ENCODE measurements around the gene SUV39H2. TPM values are rescaled to one million over a fixed set of nuclear protein-coding genes. Genes with fewer than 3 reads are reported as not detected.
"Not testable (repeated sequence)": the region's sequence is repeated elsewhere in the genome, so short reads cannot be mapped to it uniquely, and the experiment has no call there.

SUV39H2 gene
- total RNA-seq, 1 experiment from 2014 or later, result 16.0 TPM

GRCh38 chr10:14904316-14904732 lies 25.7 kb downstream of the SUV39H2 start:
- BruUV-seq (replicated peaks), result no TSS peak
- H3K36me3 Mint-ChIP-seq (ENCODE audit: insufficient read depth, unreplicated experiment), result peaks cover 40% of the 10 kb centered on the region
- no peak overlapping the region for H3K27ac Mint-ChIP-seq (ENCODE audit: low read depth, unreplicated experiment)
- DNase-seq (ENCODE audit: unreplicated experiment), result peak; percentile 39
- ChIA-PET CTCF (interaction anchor here (0.7 to 3.7 kb wide), 6 partner anchors 14 to 455 kb away, joined by 3 to 18 read pairs (median 3); no protein-coding TSS in a partner anchor), POLR2A (interaction anchor here (1.2 to 1.7 kb wide), 3 partner anchors 25 to 27 kb away, joined by 3 to 6 read pairs (median 5); partner anchors contain the start of gene SUV39H2)
- intact Hi-C loops (cut with micrococcal nuclease), result no loop called here
- no peaks in the 10 kb centered on the region for H3K9me3 Mint-ChIP-seq (ENCODE audit: unreplicated experiment)
- H3K4me1 Mint-ChIP-seq (ENCODE audit: insufficient read depth, unreplicated experiment), result no peaks in the 10 kb centered on the region
- no peak overlapping the region for H3K4me3 Mint-ChIP-seq (ENCODE audit: unreplicated experiment)
- no peaks in the 10 kb centered on the region for H3K27me3 Mint-ChIP-seq (ENCODE audit: insufficient read depth, unreplicated experiment)
- peak; percentile 39 for TF ChIP-seq CTCF (IDR thresholded peaks at IDR 0.05; ENCODE audit: unreplicated experiment)

GRCh38 chr10:14904864-14905263 lies 26.2 kb downstream of the SUV39H2 start:
- BruUV-seq (replicated peaks), result no TSS peak
- ChIA-PET POLR2A (interaction anchor here (1.2 to 1.4 kb wide), 2 partner anchors 25 to 27 kb away, joined by 3 to 6 read pairs; partner anchors contain the start of gene SUV39H2), CTCF (interaction anchor here (0.7 to 3.7 kb wide), 7 partner anchors 15 to 454 kb away, joined by 3 to 18 read pairs (median 3); no protein-coding TSS in a partner anchor)
- no peak overlapping the region for H3K4me3 Mint-ChIP-seq (ENCODE audit: unreplicated experiment)
- intact Hi-C loops (cut with micrococcal nuclease), result no loop called here
- H3K4me1 Mint-ChIP-seq (ENCODE audit: insufficient read depth, unreplicated experiment), result no peaks in the 10 kb centered on the region
- no peak for TF ChIP-seq CTCF (IDR thresholded peaks at IDR 0.05; ENCODE audit: unreplicated experiment)
- no peak overlapping the region for H3K27ac Mint-ChIP-seq (ENCODE audit: low read depth, unreplicated experiment)
- H3K27me3 Mint-ChIP-seq (ENCODE audit: insufficient read depth, unreplicated experiment), result no peaks in the 10 kb centered on the region
- H3K36me3 Mint-ChIP-seq (ENCODE audit: insufficient read depth, unreplicated experiment), result peaks cover 46% of the 10 kb centered on the region
- DNase-seq (ENCODE audit: unreplicated experiment), result no peak
- no peaks in the 10 kb centered on the region for H3K9me3 Mint-ChIP-seq (ENCODE audit: unreplicated experiment)

GRCh38 chr10:14905890-14906289 lies 27.2 kb downstream of the SUV39H2 start:
- no peak for TF ChIP-seq CTCF (IDR thresholded peaks at IDR 0.05; ENCODE audit: unreplicated experiment)
- Mint-ChIP-seq H3K27ac (ENCODE audit: low read depth, unreplicated experiment) (no peak overlapping the region), H3K4me1 (ENCODE audit: insufficient read depth, unreplicated experiment) (no peaks in the 10 kb centered on the region), H3K36me3 (ENCODE audit: insufficient read depth, unreplicated experiment) (peaks cover 56% of the 10 kb centered on the region), H3K27me3 (ENCODE audit: insufficient read depth, unreplicated experiment) (no peaks in the 10 kb centered on the region), H3K4me3 (ENCODE audit: unreplicated experiment) (no peak overlapping the region), H3K9me3 (ENCODE audit: unreplicated experiment) (no peaks in the 10 kb centered on the region)
- DNase-seq (ENCODE audit: unreplicated experiment), result no peak
- intact Hi-C loops (cut with micrococcal nuclease), result no loop called here
- CTCF ChIA-PET, result interaction anchor here (0.5 to 3.7 kb wide), 4 partner anchors 16 to 193 kb away, joined by 3 to 18 read pairs (median 4); no protein-coding TSS in a partner anchor
- POLR2A ChIA-PET, result interaction anchor here (1.3 to 1.4 kb wide), 2 partner anchors 28 to 199 kb away, joined by 3 to 6 read pairs; partner anchors contain the start of gene SUV39H2
- no TSS peak for BruUV-seq (replicated peaks)

- no TSS peak for BruUV-seq (replicated peaks)
- Mint-ChIP-seq H3K27ac (ENCODE audit: low read depth, unreplicated experiment) (no peak overlapping the region), H3K9me3 (ENCODE audit: unreplicated experiment) (no peaks in the 10 kb centered on the region), H3K4me3 (ENCODE audit: unreplicated experiment) (no peak overlapping the region), H3K4me1 (ENCODE audit: insufficient read depth, unreplicated experiment) (no peaks in the 10 kb centered on the region), H3K36me3 (ENCODE audit: insufficient read depth, unreplicated experiment) (peaks cover 65% of the 10 kb centered on the region), H3K27me3 (ENCODE audit: insufficient read depth, unreplicated experiment) (no peaks in the 10 kb centered on the region)
- no peak for DNase-seq (ENCODE audit: unreplicated experiment)
- TF ChIP-seq CTCF (IDR thresholded peaks at IDR 0.05; ENCODE audit: unreplicated experiment), result no peak
- POLR2A ChIA-PET, result interaction anchor here (1.1 kb wide), 1 partner anchor 28 kb away, joined by 3 read pairs; the partner anchor contains the start of gene SUV39H2
- intact Hi-C loops (cut with micrococcal nuclease), result no loop called here
- CTCF ChIA-PET, result no interaction called here
Measured at GRCh38 chr10:14906765-14907164, 28.1 kb downstream of the SUV39H2 start.

GRCh38 chr10:14907591-14907990 lies 28.9 kb downstream of the SUV39H2 start:
- H3K27ac Mint-ChIP-seq (ENCODE audit: low read depth, unreplicated experiment); H3K9me3 Mint-ChIP-seq (ENCODE audit: unreplicated experiment); H3K4me1 Mint-ChIP-seq (ENCODE audit: insufficient read depth, unreplicated experiment); BruUV-seq (replicated peaks); DNase-seq (ENCODE audit: unreplicated experiment); intact Hi-C loops (cut with micrococcal nuclease); H3K4me3 Mint-ChIP-seq (ENCODE audit: unreplicated experiment); H3K27me3 Mint-ChIP-seq (ENCODE audit: insufficient read depth, unreplicated experiment): not testable (repeated sequence)
- H3K36me3 Mint-ChIP-seq (ENCODE audit: insufficient read depth, unreplicated experiment), result peaks cover 66% of the 10 kb centered on the region
- ChIA-PET CTCF (interaction anchor here (0.6 kb wide), 1 partner anchor 15 kb away, joined by 3 read pairs; no protein-coding TSS in a partner anchor), POLR2A (interaction anchor here (1.1 kb wide), 1 partner anchor 29 kb away, joined by 3 read pairs; the partner anchor contains the start of gene SUV39H2)

Measured in MCF 10A (cell line).